Measurements from ENCODE around the gene KRT8.

KRT8 gene

GRCh38 chr12:52847335-52848102 is 57.4 kb downstream of the KRT8 start:
- DNase-seq (ENCODE audit: low spot score) = no peak
